OCI-LY1 (cell line): ENCODE results near the gene SDCCAG8.

Experiments used
- EZH2 ChIP-seq: fragments of 200-600 bp; sonication (generic), shearing (Covaris generic); IDR thresholded peaks from 2 replicates; pipeline ENCODE4 v1.8.0; 2017; ENCODE audit warnings: borderline replicate concordance, mixed run types, mild to moderate bottlenecking, antibody characterized with exemption, low read length, moderate library complexity, mixed read lengths
- TF ChIP-seq, protein P1 (sequence below): fragments of 200-600 bp; sonication (generic), shearing (Covaris generic); IDR thresholded peaks from 2 replicates; pipeline ENCODE4 v1.5.1; 2017; ENCODE audit warnings: mild to moderate bottlenecking, antibody characterized with exemption, low read length, moderate library complexity, mixed read lengths

DNA sequence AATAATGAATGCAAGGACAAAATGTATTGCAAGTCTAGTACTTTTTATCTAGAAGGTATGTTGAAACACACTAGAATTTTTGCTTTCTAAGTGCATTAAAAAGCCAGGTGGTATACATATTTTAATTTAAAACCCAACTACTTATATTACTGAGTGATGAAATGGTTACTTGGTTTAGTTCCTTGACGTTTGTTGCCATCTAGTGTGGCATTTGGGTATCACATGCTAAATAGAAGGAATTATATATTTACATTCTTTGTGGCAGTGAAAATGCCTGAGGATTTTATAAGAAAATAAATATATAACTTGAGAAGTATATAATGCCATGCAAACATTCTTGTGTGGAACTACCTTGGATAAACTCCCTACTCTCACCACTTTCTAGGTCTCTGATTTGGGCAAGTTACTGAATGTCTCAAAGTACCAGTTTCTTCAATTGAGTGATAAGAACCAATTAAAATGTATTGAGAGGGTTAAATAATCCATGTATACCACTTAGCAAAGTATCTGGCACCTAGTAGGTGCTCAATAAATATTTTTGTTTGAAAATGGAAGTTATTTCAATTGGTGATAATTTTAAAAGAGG, 69.6 kb downstream of the SDCCAG8 start:
- TF ChIP-seq, protein P1, sequence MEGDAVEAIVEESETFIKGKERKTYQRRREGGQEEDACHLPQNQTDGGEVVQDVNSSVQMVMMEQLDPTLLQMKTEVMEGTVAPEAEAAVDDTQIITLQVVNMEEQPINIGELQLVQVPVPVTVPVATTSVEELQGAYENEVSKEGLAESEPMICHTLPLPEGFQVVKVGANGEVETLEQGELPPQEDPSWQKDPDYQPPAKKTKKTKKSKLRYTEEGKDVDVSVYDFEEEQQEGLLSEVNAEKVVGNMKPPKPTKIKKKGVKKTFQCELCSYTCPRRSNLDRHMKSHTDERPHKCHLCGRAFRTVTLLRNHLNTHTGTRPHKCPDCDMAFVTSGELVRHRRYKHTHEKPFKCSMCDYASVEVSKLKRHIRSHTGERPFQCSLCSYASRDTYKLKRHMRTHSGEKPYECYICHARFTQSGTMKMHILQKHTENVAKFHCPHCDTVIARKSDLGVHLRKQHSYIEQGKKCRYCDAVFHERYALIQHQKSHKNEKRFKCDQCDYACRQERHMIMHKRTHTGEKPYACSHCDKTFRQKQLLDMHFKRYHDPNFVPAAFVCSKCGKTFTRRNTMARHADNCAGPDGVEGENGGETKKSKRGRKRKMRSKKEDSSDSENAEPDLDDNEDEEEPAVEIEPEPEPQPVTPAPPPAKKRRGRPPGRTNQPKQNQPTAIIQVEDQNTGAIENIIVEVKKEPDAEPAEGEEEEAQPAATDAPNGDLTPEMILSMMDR: peak; percentile 73
- no peak for TF ChIP-seq EZH2
